Right lobe of liver (tissue), 6 donors: ENCODE measurements around the gene NBEAL1. TPM values are rescaled to one million over a fixed set of nuclear protein-coding genes. Genes with fewer than 3 reads are reported as not detected.
"Not testable (repeated sequence)": the region's sequence is repeated elsewhere in the genome, so short reads cannot be mapped to it uniquely, and the experiment has no call there.

Experiments
- ATAC-seq, 4 donors: fragments of 200-7000 bp; cut with Tn5 transposase; one replicate each; pipeline ENCODE4 v1.9.1; 2020; ENCODE audit warnings: mild to moderate bottlenecking in 4 of 4, moderate library complexity in 4 of 4
- DNase-seq, 3 donors: peaks; one replicate each; pipeline ENCODE4 v3.0.0-alpha.2; 2020
- H3K27ac ChIP-seq, 3 donors: fragments of 200-600 bp; one replicate each; pipeline ENCODE4 v1.8.0; 2022
- H3K27me3 ChIP-seq, 2 donors: fragments of 200-600 bp; one replicate each; pipeline ENCODE4 v1.8.0; 2022
- H3K36me3 ChIP-seq, 4 donors: fragments of 200-600 bp; sonication (generic) in 1 of 4; one replicate each; pipeline versions ENCODE4 v1.5.1 to v1.8.0; 2017 to 2022; ENCODE audit warnings: control low read depth in 1 of 4
- H3K4me1 ChIP-seq, 4 donors: fragments of 200-600 bp; sonication (generic) in 1 of 4; one replicate each; pipeline versions ENCODE4 v1.5.1 to v1.8.0; 2017 to 2022; ENCODE audit warnings: control low read depth in 1 of 4
- H3K4me3 ChIP-seq, 3 donors: fragments of 200-600 bp; one replicate each; pipeline ENCODE4 v1.8.0; 2022
- H3K9me3 ChIP-seq, 4 donors: fragments of 200-600 bp; sonication (generic) in 1 of 4; one replicate each; pipeline versions ENCODE4 v1.5.1 to v1.8.0; 2017 to 2022; ENCODE audit warnings: control low read depth in 1 of 4
- POLR2A ChIP-seq: fragments of 450-650 bp; IDR thresholded peaks from one replicate; pipeline ENCODE4 v1.6.1; 2017; ENCODE audit warnings: antibody characterized with exemption, mild to moderate bottlenecking
- WGBS: methylation state at CpG from one replicate; pipeline ENCODE4 v1.1.6; 2018; ENCODE audit warnings: low coverage, low lambda C conversion rate; ENCODE audit not compliant: insufficient coverage; ENCODE audit errors: missing lambda C conversion rate; 5-methylcytosine and 5-hydroxymethylcytosine counted together
- intact Hi-C, 2 donors: fragments of 100-400 bp; cut with DNase I; formaldehyde crosslinking; loops; one replicate each; pipeline versions ENCODE4 v1.11.2 to v1.14.1; 2022
- total RNA-seq, 6 experiments: library from RNA; depleted of rRNA in 2 of 6; stranded (reverse); fragments of >200 nt in 2 of 6; fragmentation: NEBNext Ultra II Directional in 3 of 6; extraction: Animal tissue kit (Norgen Biotek cat#: 25700) in 3 of 6; gene quantifications; one replicate each; pipeline versions ENCODE4 v1.1.0 to v1.2.4, GENCODE V29; 2016 to 2023
- TF ChIP-seq, protein P1 (sequence below), 4 donors: fragments of 200-600 bp in 3 of 4; fragments of 450-650 bp in 1 of 4; IDR thresholded peaks; one replicate each; pipeline versions ENCODE4 v1.5.1 to v1.8.0; 2016 to 2022; ENCODE audit warnings: antibody characterized with exemption in 4 of 4, mild to moderate bottlenecking in 2 of 4
- donor health status: DM: no; HTN: yes; CAD: no.
- donor health status: DM: no; HTN: no; CAD: no.
- donor health status: DM: no; HTN: no; CAD: no.
- donor health status: DM: no; HTN: yes; CAD: no.
- donor health status: DM: no; HTN: yes; CAD: no.

The NBEAL1 gene
- total RNA-seq, 6 experiments from 2014 or later, result 16.4 to 28.6 (median 21.9) TPM

DNA sequence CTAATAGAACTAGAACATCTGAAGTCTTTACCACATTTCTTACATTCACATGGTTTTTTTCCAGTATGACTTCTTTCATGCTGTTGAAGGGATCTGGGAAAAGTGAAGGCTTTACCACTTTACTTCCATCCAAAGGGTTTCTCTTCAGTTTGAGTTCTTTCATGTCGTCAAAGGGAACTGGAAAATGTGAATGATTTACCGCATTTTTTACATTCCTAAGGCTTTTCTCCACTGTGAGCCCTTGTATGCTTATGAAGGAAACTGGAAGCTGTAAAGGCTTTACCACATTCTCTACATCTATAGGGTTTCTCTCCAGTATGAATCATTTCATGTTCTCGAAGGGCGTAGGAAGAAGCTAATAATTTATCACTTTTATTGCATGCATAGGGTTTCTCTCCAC, 46.7 kb downstream of the NBEAL1 start:
- no peak overlapping the region for H3K27ac ChIP-seq
- intact Hi-C loops, result no loop called here
- 84% methylated on average over 3 of the region's 4 CpGs for WGBS
- H3K9me3 ChIP-seq, result no peaks in the 10 kb centered on the region
- H3K36me3 ChIP-seq, result peaks cover 0 to 43% (median 0%) of the 10 kb centered on the region in 4 donors
- DNase-seq, result no peak
- no peak for ATAC-seq
- H3K4me1 ChIP-seq, result no peaks in the 10 kb centered on the region
- no peaks in the 10 kb centered on the region for H3K27me3 ChIP-seq
- H3K4me3 ChIP-seq, result no peak overlapping the region
- no peak for TF ChIP-seq POLR2A
- TF ChIP-seq, protein P1, sequence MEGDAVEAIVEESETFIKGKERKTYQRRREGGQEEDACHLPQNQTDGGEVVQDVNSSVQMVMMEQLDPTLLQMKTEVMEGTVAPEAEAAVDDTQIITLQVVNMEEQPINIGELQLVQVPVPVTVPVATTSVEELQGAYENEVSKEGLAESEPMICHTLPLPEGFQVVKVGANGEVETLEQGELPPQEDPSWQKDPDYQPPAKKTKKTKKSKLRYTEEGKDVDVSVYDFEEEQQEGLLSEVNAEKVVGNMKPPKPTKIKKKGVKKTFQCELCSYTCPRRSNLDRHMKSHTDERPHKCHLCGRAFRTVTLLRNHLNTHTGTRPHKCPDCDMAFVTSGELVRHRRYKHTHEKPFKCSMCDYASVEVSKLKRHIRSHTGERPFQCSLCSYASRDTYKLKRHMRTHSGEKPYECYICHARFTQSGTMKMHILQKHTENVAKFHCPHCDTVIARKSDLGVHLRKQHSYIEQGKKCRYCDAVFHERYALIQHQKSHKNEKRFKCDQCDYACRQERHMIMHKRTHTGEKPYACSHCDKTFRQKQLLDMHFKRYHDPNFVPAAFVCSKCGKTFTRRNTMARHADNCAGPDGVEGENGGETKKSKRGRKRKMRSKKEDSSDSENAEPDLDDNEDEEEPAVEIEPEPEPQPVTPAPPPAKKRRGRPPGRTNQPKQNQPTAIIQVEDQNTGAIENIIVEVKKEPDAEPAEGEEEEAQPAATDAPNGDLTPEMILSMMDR (IDR thresholded peaks at IDR 0.05), result no peak

DNA sequence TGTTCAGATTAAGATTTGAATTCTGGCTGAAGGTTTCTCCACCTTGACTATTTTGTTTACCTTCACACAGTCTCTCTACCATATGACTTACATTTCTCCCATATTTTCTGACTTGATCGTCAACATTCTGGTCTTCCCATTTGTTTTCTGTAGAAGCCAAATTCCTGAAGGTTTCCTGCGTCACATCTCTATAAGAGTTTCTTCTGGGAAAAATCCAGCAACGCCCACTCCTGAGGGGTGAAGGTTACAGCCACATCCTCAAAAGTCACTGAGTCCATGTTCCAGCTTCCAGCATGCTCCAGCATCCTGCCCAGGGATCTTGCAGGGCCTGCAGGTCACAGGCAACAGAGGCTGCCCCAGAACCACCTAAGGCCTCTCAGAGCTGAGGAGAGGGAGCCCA, 47.5 kb downstream of the NBEAL1 start:
- intact Hi-C loops, result no loop called here
- TF ChIP-seq, protein P1 (IDR thresholded peaks at IDR 0.05), result no peak
- TF ChIP-seq POLR2A, result no peak
- Histone ChIP-seq H3K36me3 (peaks cover 0 to 43% (median 0%) of the 10 kb centered on the region in 4 donors), H3K4me3 (no peak overlapping the region), H3K27ac (no peak overlapping the region), H3K27me3 (no peaks in the 10 kb centered on the region), H3K4me1 (no peaks in the 10 kb centered on the region), H3K9me3 (no peaks in the 10 kb centered on the region)
- WGBS, result 87% methylated on average over 3 of the region's 3 CpGs
- no peak for DNase-seq
- ATAC-seq, result no peak

DNA sequence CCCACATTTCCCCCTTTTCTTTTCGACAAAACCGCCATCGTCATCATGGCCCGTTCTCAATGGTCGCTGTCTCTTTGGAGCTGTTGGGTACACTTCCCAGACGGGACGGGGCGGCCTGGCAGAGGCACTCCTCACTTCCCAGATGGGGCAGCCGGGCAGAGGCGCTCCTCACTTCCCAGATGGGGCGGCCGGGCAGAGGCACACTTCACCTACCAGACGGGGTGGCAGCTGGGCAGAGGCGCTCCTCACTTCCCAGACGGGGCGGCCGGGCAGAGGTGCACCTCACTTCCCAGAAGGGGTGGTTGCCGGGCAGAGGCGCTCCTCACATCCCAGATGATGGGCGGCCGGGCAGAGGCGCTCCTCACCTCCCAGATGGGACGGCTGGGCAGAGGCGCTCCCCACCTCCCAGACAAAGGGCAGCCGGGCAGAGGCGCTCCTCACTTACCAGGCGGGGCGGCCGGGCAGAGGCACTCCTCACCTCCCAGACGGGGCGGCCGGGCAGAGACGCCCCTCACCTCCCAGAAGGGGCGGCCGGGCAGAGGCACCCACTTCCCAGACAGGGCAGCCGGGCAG, 51.9 kb downstream of the NBEAL1 start:
- H3K4me3 ChIP-seq, DNase-seq, ATAC-seq, H3K27ac ChIP-seq, H3K27me3 ChIP-seq, H3K9me3 ChIP-seq, intact Hi-C loops, H3K4me1 ChIP-seq: not testable (repeated sequence)
- WGBS, result 89% methylated on average over 3 of the region's 36 CpGs
- H3K36me3 ChIP-seq, result peaks cover 0 to 12% (median under 1%) of the 10 kb centered on the region in 4 donors

DNA sequence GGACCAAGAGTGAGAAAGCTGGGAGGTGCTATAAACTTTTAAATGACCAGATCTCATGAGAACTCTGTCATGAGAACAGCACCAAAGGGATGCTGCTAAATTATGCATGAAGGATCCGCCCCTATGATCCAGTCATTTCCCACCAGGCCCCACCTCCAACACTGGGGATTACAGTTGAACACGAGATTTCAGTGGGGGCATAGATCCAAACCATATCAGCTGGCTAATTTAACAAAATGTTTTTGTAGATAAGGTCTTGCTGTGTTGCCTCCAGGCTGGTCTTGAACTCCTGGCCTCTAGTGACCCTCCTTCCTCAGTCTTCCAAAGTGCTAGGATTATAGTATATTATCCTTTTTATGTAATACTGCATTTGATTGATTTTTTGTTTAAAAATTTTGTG, 56.0 kb downstream of the NBEAL1 start:
- no peaks in the 10 kb centered on the region for H3K4me1 ChIP-seq
- H3K27ac ChIP-seq, result no peak overlapping the region
- H3K27me3 ChIP-seq, result no peaks in the 10 kb centered on the region
- TF ChIP-seq, protein P1 (IDR thresholded peaks at IDR 0.05), result no peak
- no peak for TF ChIP-seq POLR2A
- H3K4me3 ChIP-seq, result no peak overlapping the region
- intact Hi-C loops, result no loop called here
- WGBS, result 51% methylated on average over 2 of the region's 2 CpGs
- ATAC-seq (no peak), DNase-seq (no peak)
- no peaks in the 10 kb centered on the region for H3K9me3 ChIP-seq
- peaks cover 0 to 2% (median 0%) of the 10 kb centered on the region in 4 donors for H3K36me3 ChIP-seq

DNA sequence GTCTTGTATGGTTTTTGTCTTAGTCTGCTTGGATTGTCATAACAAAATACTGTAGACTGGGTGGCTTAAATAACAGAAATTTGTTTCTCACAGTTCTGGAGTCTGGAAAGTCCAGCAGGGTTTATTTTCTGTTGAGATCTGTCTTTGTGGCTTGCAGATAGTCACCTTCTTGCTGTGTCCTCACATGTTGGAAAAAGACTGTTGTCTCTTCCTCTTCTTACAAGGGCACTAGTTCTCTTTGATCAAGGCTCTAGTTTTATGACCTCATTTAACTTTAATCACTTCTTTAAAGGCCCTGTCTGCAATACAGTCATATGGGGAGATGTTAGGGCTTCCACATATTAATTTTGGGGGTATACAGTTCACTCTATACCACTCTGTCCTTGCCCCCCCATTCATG, 56.5 kb downstream of the NBEAL1 start:
- Histone ChIP-seq H3K4me3 (no peak overlapping the region), H3K27ac (no peak overlapping the region), H3K36me3 (peaks cover 0 to 2% (median 0%) of the 10 kb centered on the region in 4 donors), H3K4me1 (no peaks in the 10 kb centered on the region), H3K9me3 (no peaks in the 10 kb centered on the region), H3K27me3 (no peaks in the 10 kb centered on the region)
- ATAC-seq (no peak), DNase-seq (no peak)
- no peak for TF ChIP-seq POLR2A
- TF ChIP-seq, protein P1 (IDR thresholded peaks at IDR 0.05), result no peak
- intact Hi-C loops, result no loop called here
